Testis (tissue), 3 donors: ENCODE results near the gene CAMTA2. TPM values are rescaled to one million over a fixed set of nuclear protein-coding genes. Genes with fewer than 3 reads are reported as not detected.
A peak's percentile ranks its signal among the peaks of the same experiment; 100 is the strongest.
"Not testable (repeated sequence)": the region's sequence is repeated elsewhere in the genome, so short reads cannot be mapped to it uniquely, and the experiment has no call there.

Experiments
- DNase-seq: peaks from one replicate; pipeline ENCODE4 v3.0.0-alpha.2; 2019
- H3K27ac ChIP-seq, 2 donors: fragments of 200-600 bp; sonication (generic); one replicate each; pipeline ENCODE4 v1.5.1; 2019
- H3K27me3 ChIP-seq: fragments of 200-600 bp; sonication (generic); one replicate; pipeline ENCODE4 v1.5.1; 2019
- H3K36me3 ChIP-seq: fragments of 200-600 bp; sonication (generic); one replicate; pipeline ENCODE4 v1.5.1; 2017; ENCODE audit warnings: low read depth; ENCODE audit errors: missing control alignments
- H3K4me1 ChIP-seq: fragments of 200-600 bp; sonication (generic); one replicate; pipeline ENCODE4 v1.5.1; 2019
- H3K4me3 ChIP-seq, 2 donors: fragments of 200-600 bp; sonication (generic); one replicate each; pipeline ENCODE4 v1.5.1; 2017 to 2019
- H3K9me3 ChIP-seq: fragments of 200-600 bp; sonication (generic); one replicate; pipeline ENCODE4 v1.5.1; 2017
- CTCF ChIP-seq, 3 experiments: fragments of 450-650 bp in 2 of 3; fragments of 200-600 bp in 1 of 3; sonication (generic) in 1 of 3; IDR thresholded peaks; one replicate each; pipeline ENCODE4 v1.5.1; 2016 to 2019; ENCODE audit warnings: antibody characterized with exemption in 3 of 3, mild to moderate bottlenecking in 2 of 3, moderate library complexity in 1 of 3
- POLR2A ChIP-seq: fragments of 450-650 bp; IDR thresholded peaks from one replicate; pipeline ENCODE4 v1.6.1; 2017; ENCODE audit warnings: antibody characterized with exemption, mild to moderate bottlenecking, moderate library complexity
- WGBS, 2 donors: methylation state at CpG; one replicate each; pipeline ENCODE4 v1.1.5; 2018; 5-methylcytosine and 5-hydroxymethylcytosine counted together
- intact Hi-C: fragments of 100-400 bp; cut with DNase I; formaldehyde crosslinking; loops from one replicate; pipeline ENCODE4 v1.15.1; 2023; ENCODE audit warnings: low total_unique reads
- polyA plus RNA-seq: library from polyadenylated mRNA; stranded (reverse); fragments of 350-450 nt; fragmentation: Illumina TruSeq; extraction: RNeasy Lipid Tissue Mini Kit (QIAGEN cat#74804); gene quantifications from one replicate; pipeline ENCODE4 v1.2.3, GENCODE V29; 2014; ENCODE audit warnings: low read depth, low replicate concordance; ENCODE audit not compliant: insufficient read depth
- total RNA-seq, 2 donors: library from RNA; depleted of rRNA; stranded (reverse); fragments of >200 nt; gene quantifications; one replicate each; pipeline ENCODE4 v1.2.3, GENCODE V29; 2016

Gene CAMTA2
- total and polyA plus RNA-seq, 3 donors from 2014 or later: 22.4 to 59.3 (median 51.3) TPM

GRCh38 chr17:5033352-5034015 lies 46.0 kb upstream of the CAMTA2 start:
- no peak overlapping the region for H3K4me3 ChIP-seq
- H3K4me1 ChIP-seq: no peaks in the 10 kb centered on the region
- no peaks in the 10 kb centered on the region for H3K36me3 ChIP-seq
- H3K9me3 ChIP-seq: no peaks in the 10 kb centered on the region
- intact Hi-C loops: no loop called here
- H3K27ac ChIP-seq: no peak overlapping the region
- WGBS, 2 donors: 87 to 90% methylated on average over 9 to 13 of the region's 13 CpGs
- TF ChIP-seq POLR2A: no peak
- no peak for TF ChIP-seq CTCF (IDR thresholded peaks at IDR 0.05)
- no peaks in the 10 kb centered on the region for H3K27me3 ChIP-seq
- DNase-seq: no peak

GRCh38 chr17:5032865-5033264 lies 45.4 kb upstream of the CAMTA2 start:
- H3K9me3 ChIP-seq: no peaks in the 10 kb centered on the region
- intact Hi-C loops: no loop called here
- 90 to 92% methylated on average over 5 to 6 of the region's 6 CpGs for WGBS, 2 donors
- H3K4me3 ChIP-seq: no peak overlapping the region
- no peak overlapping the region for H3K27ac ChIP-seq
- H3K36me3 ChIP-seq: no peaks in the 10 kb centered on the region
- no peaks in the 10 kb centered on the region for H3K27me3 ChIP-seq
- H3K4me1 ChIP-seq: no peaks in the 10 kb centered on the region
- TF ChIP-seq CTCF (IDR thresholded peaks at IDR 0.05): no peak
- no peak for TF ChIP-seq POLR2A
- no peak for DNase-seq

- WGBS, 2 donors: 2% methylated on average over 33 to 40 of the region's 48 CpGs
Observed at GRCh38 chr17:5031365-5032082, 44.0 kb upstream of the CAMTA2 start.

GRCh38 chr17:5030168-5030567 lies 42.7 kb upstream of the CAMTA2 start:
- H3K4me3 ChIP-seq, DNase-seq, H3K9me3 ChIP-seq, intact Hi-C loops, H3K36me3 ChIP-seq, H3K4me1 ChIP-seq, H3K27me3 ChIP-seq, H3K27ac ChIP-seq: not testable (repeated sequence)
- 96 to 100% methylated on average over 2 of the region's 2 CpGs for WGBS, 2 donors

More at GRCh38 chr17:5031365-5032082, 44.0 kb upstream of the CAMTA2 start:
- DNase-seq: peak; percentile 82
- Histone ChIP-seq H3K27ac (peak overlapping the region in 1 of 2 donors; percentile 53), H3K36me3 (no peaks in the 10 kb centered on the region), H3K27me3 (no peaks in the 10 kb centered on the region), H3K9me3 (no peaks in the 10 kb centered on the region), H3K4me3 (peak overlapping the region; percentile 47 to 50), H3K4me1 (no peaks in the 10 kb centered on the region)
- no peak for TF ChIP-seq POLR2A
- TF ChIP-seq CTCF (IDR thresholded peaks at IDR 0.05): peak; percentile 56 to 90 (median 84)
- intact Hi-C loops: no loop called here

GRCh38 chr17:5027916-5028315 lies 40.4 kb upstream of the CAMTA2 start:
- Histone ChIP-seq H3K27ac (no peak overlapping the region), H3K9me3 (no peaks in the 10 kb centered on the region), H3K4me3 (no peak overlapping the region), H3K27me3 (no peaks in the 10 kb centered on the region), H3K4me1 (no peaks in the 10 kb centered on the region), H3K36me3 (no peaks in the 10 kb centered on the region)
- TF ChIP-seq CTCF (IDR thresholded peaks at IDR 0.05) (no peak), POLR2A (no peak)
- 85 to 86% methylated on average over 5 of the region's 5 CpGs for WGBS, 2 donors
- intact Hi-C loops: no loop called here
- no peak for DNase-seq
